Right lung (tissue), 5 donors: ENCODE measurements around the gene DCDC2C. TPM values are rescaled to one million over a fixed set of nuclear protein-coding genes. Genes with fewer than 3 reads are reported as not detected.

ENCODE experiments used
- DNase-seq, 2 donors: peaks; one replicate each; pipeline ENCODE4 v3.0.0-alpha.2; 2013
- polyA plus RNA-seq, 5 donors: library from polyadenylated mRNA; unstranded; fragments of 120-200 nt; gene quantifications; one replicate each; pipeline versions ENCODE4 v1.2.1 to v1.2.3, GENCODE V29; 2013; ENCODE audit warnings: inconsistent platforms in 1 of 5, low replicate concordance in 1 of 5; ENCODE audit not compliant: insufficient read length in 5 of 5, insufficient read depth in 1 of 5

Gene DCDC2C
- polyA plus RNA-seq, 5 donors: 0.11 to 0.25 (median 0.14) TPM; not detected in 2

- DNase-seq: no peak
These were observed 5.8 kb downstream of the DCDC2C start for GRCh38 chr2:3709225-3709624.

- DNase-seq: no peak
These were observed 9.0 kb downstream of the DCDC2C start for GRCh38 chr2:3712424-3712823.

GRCh38 chr2:3712831-3713503, 9.6 kb downstream of the DCDC2C start:
- DNase-seq: peak; percentile 44 to 45

- no peak for DNase-seq
These were observed 15.3 kb downstream of the DCDC2C start for GRCh38 chr2:3718679-3719078.

- no peak for DNase-seq
These were observed 21.6 kb downstream of the DCDC2C start for GRCh38 chr2:3725002-3725401.

- no peak for DNase-seq
These were observed 22.3 kb downstream of the DCDC2C start for GRCh38 chr2:3725458-3726250.

GRCh38 chr2:3726511-3726910, 23.1 kb downstream of the DCDC2C start:
- DNase-seq: no peak

GRCh38 chr2:3727397-3728045, 24.1 kb downstream of the DCDC2C start:
- DNase-seq: no peak

- peak; percentile 56 to 70 for DNase-seq
These were observed 25.0 kb downstream of the DCDC2C start for GRCh38 chr2:3728104-3729054.

GRCh38 chr2:3729055-3729448, 25.7 kb downstream of the DCDC2C start:
- DNase-seq: no peak

- DNase-seq: no peak
These were observed 26.4 kb downstream of the DCDC2C start for GRCh38 chr2:3729786-3730185.

GRCh38 chr2:3730646-3731045, 27.3 kb downstream of the DCDC2C start:
- no peak for DNase-seq

- no peak for DNase-seq
These were observed 28.5 kb downstream of the DCDC2C start for GRCh38 chr2:3731829-3732228.

- no peak for DNase-seq
These were observed 32.7 kb downstream of the DCDC2C start for GRCh38 chr2:3736112-3736511.

- no peak for DNase-seq
These were observed 33.8 kb downstream of the DCDC2C start for GRCh38 chr2:3737128-3737527.

GRCh38 chr2:3738454-3738853, 35.1 kb downstream of the DCDC2C start:
- no peak for DNase-seq

- no peak for DNase-seq
These were observed 35.9 kb downstream of the DCDC2C start for GRCh38 chr2:3739313-3739712.

- no peak for DNase-seq
These were observed 38.0 kb downstream of the DCDC2C start for GRCh38 chr2:3741396-3741795.

- DNase-seq: no peak
These were observed 38.7 kb downstream of the DCDC2C start for GRCh38 chr2:3741867-3742602.

GRCh38 chr2:3742743-3743508, 39.6 kb downstream of the DCDC2C start:
- DNase-seq: no peak
